Raji (cell line): ENCODE measurements around the gene TBC1D2B.

ENCODE experiments used
- POLR2A ChIP-seq: IDR thresholded peaks from 2 replicates; pipeline ENCODE4 v1.6.1; 2011; ENCODE audit warnings: low read depth, low read length, control low read depth; ENCODE audit not compliant: insufficient read depth

The TBC1D2B gene

GRCh38 chr15:78069052-78069414, 8.5 kb downstream of the TBC1D2B start:
- TF ChIP-seq POLR2A: no peak

GRCh38 chr15:78067328-78068228, 9.9 kb downstream of the TBC1D2B start:
- TF ChIP-seq POLR2A: no peak

- peak; percentile 40; the same call in 1 of the 2 replicates for TF ChIP-seq POLR2A
These were observed 11.3 kb downstream of the TBC1D2B start for GRCh38 chr15:78065973-78066946.

- TF ChIP-seq POLR2A: no peak
These were observed 12.1 kb downstream of the TBC1D2B start for GRCh38 chr15:78065284-78065872.

- no peak for TF ChIP-seq POLR2A
These were observed 13.0 kb downstream of the TBC1D2B start for GRCh38 chr15:78064544-78064943.

- no peak for TF ChIP-seq POLR2A
These were observed 13.5 kb downstream of the TBC1D2B start for GRCh38 chr15:78063970-78064385.

- TF ChIP-seq POLR2A: no peak
These were observed 14.3 kb downstream of the TBC1D2B start for GRCh38 chr15:78063217-78063616.

- no peak for TF ChIP-seq POLR2A
These were observed 15.5 kb downstream of the TBC1D2B start for GRCh38 chr15:78061963-78062427.

- no peak for TF ChIP-seq POLR2A
These were observed 17.3 kb downstream of the TBC1D2B start for GRCh38 chr15:78060232-78060631.

GRCh38 chr15:78059110-78059839, 18.2 kb downstream of the TBC1D2B start:
- TF ChIP-seq POLR2A: no peak

- no peak for TF ChIP-seq POLR2A
These were observed 19.0 kb downstream of the TBC1D2B start for GRCh38 chr15:78058401-78058935.

- no peak for TF ChIP-seq POLR2A
These were observed 19.7 kb downstream of the TBC1D2B start for GRCh38 chr15:78057803-78058202.

GRCh38 chr15:78056714-78057269, 20.7 kb downstream of the TBC1D2B start:
- TF ChIP-seq POLR2A: no peak

GRCh38 chr15:78055919-78056713, 21.4 kb downstream of the TBC1D2B start:
- no peak for TF ChIP-seq POLR2A

- no peak for TF ChIP-seq POLR2A
These were observed 22.5 kb downstream of the TBC1D2B start for GRCh38 chr15:78054966-78055365.
